HG03469 (cell line): ENCODE data around the gene NRTN.
"Not testable (repeated sequence)": the region's sequence is repeated elsewhere in the genome, so short reads cannot be mapped to it uniquely, and the experiment has no call there.

Experiments used
- ATAC-seq: cut with Tn5 transposase; IDR thresholded peaks from one replicate; pipeline ENCODE4 v1.9.1; 2021; ENCODE audit warnings: mild to moderate bottlenecking, moderate library complexity, moderate number of reproducible peaks; ENCODE audit not compliant: unreplicated experiment

The NRTN gene

DNA sequence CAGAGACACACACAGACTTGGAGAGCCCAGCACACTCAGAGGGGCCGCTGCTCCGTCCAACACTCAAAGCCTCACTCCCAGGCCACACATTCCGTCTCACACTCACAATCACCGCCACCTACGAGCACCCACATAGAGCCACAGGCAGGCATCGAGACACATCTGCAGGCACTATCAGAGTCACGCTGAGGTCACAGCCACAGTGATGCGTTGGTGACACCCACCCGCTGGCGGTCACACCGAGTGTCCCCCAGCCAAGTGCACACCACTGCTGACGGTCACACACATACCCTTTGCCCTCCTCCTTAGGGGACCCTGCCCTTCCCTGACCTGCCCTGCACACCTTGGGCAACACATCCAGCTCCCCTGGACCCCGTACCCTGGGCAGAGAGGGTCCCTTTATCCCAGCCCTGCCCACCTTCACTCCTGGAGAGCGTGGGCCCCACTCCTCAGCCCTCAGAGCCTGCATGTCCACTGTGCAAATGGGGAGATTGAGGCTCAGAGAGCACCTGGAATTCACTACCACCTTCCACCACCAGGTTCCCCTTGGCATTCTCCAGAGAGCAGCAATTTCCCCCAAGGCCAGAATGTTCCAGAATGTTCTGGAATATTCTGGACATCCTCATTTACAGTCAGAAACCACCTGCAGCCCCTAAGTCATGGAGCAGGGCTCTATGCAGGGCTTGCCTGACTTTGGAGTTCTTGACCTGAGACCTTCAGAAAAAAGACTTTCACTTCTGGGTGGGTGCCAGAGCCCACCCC is 60.0 kb downstream of the NRTN start:
- no peak for ATAC-seq

DNA sequence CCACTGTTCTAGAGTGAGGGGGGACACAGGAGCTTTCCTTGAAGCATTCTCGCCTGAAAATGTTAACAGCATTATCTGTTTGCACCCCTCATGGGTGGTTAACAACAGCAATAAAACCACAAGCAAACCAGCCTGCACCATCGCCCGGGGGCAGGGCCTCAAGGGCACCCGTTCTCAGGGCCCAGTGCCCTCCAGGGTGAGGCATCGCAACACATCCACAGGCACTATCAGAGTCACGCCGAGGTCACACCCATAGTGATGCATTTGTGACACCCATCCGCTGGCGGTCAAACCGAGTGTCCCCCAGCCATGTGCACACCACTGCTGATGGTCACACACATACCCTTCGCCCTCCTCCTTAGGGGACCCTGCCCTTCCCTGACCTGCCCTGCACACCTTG is 60.9 kb downstream of the NRTN start:
- ATAC-seq = no peak

DNA sequence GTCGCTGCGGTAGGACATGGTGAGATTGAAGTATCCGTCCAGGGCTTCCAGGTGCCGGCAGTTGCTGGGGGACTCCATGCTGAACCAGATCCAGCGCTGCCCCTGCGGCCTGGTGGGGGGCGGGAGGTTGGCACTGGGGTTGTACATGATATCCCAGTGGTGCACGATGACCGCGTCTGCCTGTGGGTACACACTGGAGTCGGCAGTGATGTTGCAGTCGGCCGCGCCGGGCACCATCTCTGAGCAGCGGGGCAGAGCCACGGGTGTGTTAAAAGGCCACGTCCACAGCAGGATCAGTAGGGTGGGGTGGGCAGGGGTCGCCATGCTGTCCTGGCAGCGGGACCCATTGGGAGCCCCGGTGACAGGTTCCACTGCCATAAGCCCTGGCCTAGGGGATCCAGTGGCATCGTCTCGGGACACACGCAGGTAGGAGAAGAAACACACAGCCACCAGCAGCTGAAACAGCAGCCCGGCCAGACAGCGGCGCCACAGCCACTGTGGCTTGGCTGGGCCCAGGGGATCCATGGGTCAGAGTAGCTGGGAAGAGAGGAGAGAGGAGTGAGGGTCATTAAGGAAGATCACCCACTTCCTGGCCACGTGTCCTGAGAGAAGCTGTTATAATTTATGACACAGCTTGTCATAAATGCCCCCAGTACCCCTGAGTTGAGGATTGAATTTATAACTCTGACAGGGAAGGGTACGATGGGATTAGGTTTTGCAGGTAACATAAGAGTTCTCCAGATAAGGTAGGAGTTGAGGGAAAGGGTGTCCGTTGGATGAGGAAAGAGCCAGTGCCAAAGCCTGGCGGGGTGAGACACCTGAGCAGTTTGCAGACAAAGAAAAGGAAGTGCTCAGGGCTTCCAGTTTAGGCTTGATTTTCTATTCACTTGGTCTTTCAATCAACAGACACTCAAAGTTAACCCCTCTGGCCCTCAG is 62.6 kb downstream of the NRTN start:
- ATAC-seq = no peak

DNA sequence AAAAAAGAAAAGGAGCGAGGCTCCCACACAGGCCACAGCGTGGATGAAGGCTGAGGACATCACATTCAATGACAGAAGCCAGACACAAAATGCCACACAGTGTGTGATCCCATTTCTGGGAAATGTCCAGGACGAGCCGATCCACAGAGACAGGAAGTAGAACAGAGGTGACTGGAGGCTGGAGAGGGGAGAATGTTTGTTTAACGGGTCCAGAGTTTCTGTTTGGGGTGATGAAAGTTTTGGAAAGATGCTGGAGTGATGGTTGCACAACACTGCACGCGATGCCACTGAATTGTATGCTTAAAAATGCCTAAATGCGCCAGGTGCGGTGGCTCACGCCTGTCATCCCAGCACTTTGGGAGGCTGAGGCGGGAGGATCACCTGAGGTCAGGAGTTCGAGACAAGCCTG is 66.1 kb downstream of the NRTN start:
- no peak for ATAC-seq

- ATAC-seq = no peak
Observed at GRCh38 chr19:5873617-5874199, 68.8 kb downstream of the NRTN start.

GRCh38 chr19:5874496-5874895 is 69.6 kb downstream of the NRTN start:
- ATAC-seq = not testable (repeated sequence)

GRCh38 chr19:5877427-5877826 is 72.6 kb downstream of the NRTN start:
- no peak for ATAC-seq

- ATAC-seq = no peak
Observed at GRCh38 chr19:5877882-5878281, 73.0 kb downstream of the NRTN start.
